Pericardium fibroblast (primary cell): ENCODE data around the gene MRGPRE. TPM values are rescaled to one million over a fixed set of nuclear protein-coding genes. Genes with fewer than 3 reads are reported as not detected.

Experiments used
- total RNA-seq: library from RNA; depleted of rRNA; stranded (reverse); fragments of >200 nt; gene quantifications from 2 replicates; pipeline ENCODE4 v1.2.3, GENCODE V29; 2015

Gene MRGPRE
- not detected in 2 replicates for total RNA-seq

GRCh38 chr11:3231851-3232744 is at the start of gene MRGPRE:
TSS of gene MRGPRE (minus strand) at chr11:3232417. CDS start at chr11:3228799, 3,618 bp downstream.

GRCh38 chr11:3218483-3219280 is 13.5 kb downstream of the MRGPRE start, which contains the start of gene MRGPRG:
TSS of gene MRGPRG (minus strand) at chr11:3218813. CDS start at chr11:3218813, 0 bp downstream.

Other genes starting within 250 kb of the MRGPRE start
- 40.3 and 48.2 TPM in 2 replicates for gene NAP1L4, start 240.1 kb downstream of the MRGPRE start, total RNA-seq
- gene CARS1, start 175.0 kb downstream of the MRGPRE start, total RNA-seq = 67.8 and 71.9 TPM in 2 replicates
- 24.2 and 38.0 TPM in 2 replicates for gene OSBPL5, start 67.1 kb downstream of the MRGPRE start, total RNA-seq
- not detected in 2 replicates for gene MRGPRG, start 13.6 kb downstream of the MRGPRE start, total RNA-seq
- 5.4 and 11.9 TPM in 2 replicates for gene ZNF195, start 146.7 kb upstream of the MRGPRE start, total RNA-seq